Adipose tissue (tissue), 3 donors: ENCODE results near the gene MRPS2. TPM values are rescaled to one million over a fixed set of nuclear protein-coding genes. Genes with fewer than 3 reads are reported as not detected.
"Not testable (repeated sequence)": the region's sequence is repeated elsewhere in the genome, so short reads cannot be mapped to it uniquely, and the experiment has no call there.

ENCODE experiments used
- H3K27ac ChIP-seq: one replicate; pipeline ENCODE4 v1.5.1; 2013; ENCODE audit warnings: low read depth, low read length
- WGBS, 3 donors: extraction: QIAGEN DNeasy Blood & Tissue Kit; methylation state at CpG; one replicate each; pipeline ENCODE4 v1.1.7; 2013; 5-methylcytosine and 5-hydroxymethylcytosine counted together
- polyA plus RNA-seq, 3 donors: library from polyadenylated mRNA; stranded (reverse); fragments of 200-250 nt; gene quantifications; one replicate each; pipeline ENCODE4 v1.2.3, GENCODE V29; 2013
- donor health status: healthy with polysubstance abuse.
- donor health status: Bipolar disorder and iron deficiency.
- donor health status: healthy.

Gene MRPS2
- polyA plus RNA-seq, 3 donors: 29.2 to 62.3 (median 48.9) TPM

- H3K27ac ChIP-seq: no peak overlapping the region
- WGBS, 3 donors: 81 to 88% (median 87%) methylated on average over 23 of the region's 23 CpGs
These were observed 6.9 kb downstream of the MRPS2 start for GRCh38 chr9:135507104-135508035.

GRCh38 chr9:135508211-135508820 is 7.8 kb downstream of the MRPS2 start:
- no peak overlapping the region for H3K27ac ChIP-seq
- 81 to 92% (median 90%) methylated on average over 9 of the region's 9 CpGs for WGBS, 3 donors

DNA sequence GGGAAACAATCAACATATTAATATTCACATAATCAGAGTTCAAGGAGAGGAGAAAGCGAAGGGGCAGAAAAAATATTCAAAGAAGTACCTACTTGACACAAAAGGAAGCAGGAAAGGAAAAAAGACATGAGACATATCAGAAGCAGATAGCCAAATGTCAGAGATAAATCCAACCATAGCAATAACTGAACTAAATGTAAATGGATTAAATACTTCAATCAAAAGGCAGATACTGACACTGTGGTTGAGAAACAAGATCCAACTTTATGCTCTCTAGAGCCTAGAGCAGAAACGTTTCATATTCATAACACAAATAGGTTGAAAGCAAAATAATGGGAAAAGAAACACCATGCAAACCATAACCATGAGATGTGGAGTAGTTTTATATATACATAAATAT is 9.0 kb downstream of the MRPS2 start:
- no peak overlapping the region for H3K27ac ChIP-seq

GRCh38 chr9:135512241-135512603 is 11.7 kb downstream of the MRPS2 start:
- WGBS, 3 donors: 67 to 82% (median 79%) methylated on average over 10 of the region's 10 CpGs
- H3K27ac ChIP-seq: no peak overlapping the region

More for the DNA sequence above, 9.0 kb downstream of the MRPS2 start:
- 69 to 97% (median 87%) methylated on average over 2 of the region's 2 CpGs for WGBS, 3 donors

- H3K27ac ChIP-seq: no peak overlapping the region
- 55 to 58% (median 55%) methylated on average over 7 of the region's 7 CpGs for WGBS, 3 donors
These were observed 12.4 kb downstream of the MRPS2 start for GRCh38 chr9:135512904-135513303.

- 72 to 85% (median 83%) methylated on average over 18 to 19 of the region's 19 CpGs for WGBS, 3 donors
- H3K27ac ChIP-seq: no peak overlapping the region
These were observed 12.9 kb downstream of the MRPS2 start for GRCh38 chr9:135513351-135513846.

DNA sequence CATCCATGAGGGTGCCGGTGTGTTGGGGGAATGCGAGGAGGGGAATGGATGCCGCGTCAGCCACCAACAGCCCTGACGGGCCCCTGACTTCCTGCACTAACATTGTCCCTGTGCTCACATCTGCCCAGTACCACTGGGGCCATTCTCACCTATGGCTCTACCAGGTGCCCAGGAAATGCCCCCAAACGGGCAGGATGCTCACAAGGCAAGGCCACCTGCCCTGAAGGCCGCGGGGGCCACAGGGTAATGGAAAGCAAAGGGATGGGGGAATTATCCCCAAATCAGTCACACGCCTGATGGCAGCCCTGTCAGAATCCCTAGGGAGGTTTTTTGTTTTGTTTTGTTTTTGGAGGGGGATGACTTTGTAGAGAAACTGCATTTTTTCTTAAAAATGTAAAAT is 13.4 kb downstream of the MRPS2 start:
- WGBS, 3 donors: 82 to 85% (median 83%) methylated on average over 9 of the region's 9 CpGs
- not testable (repeated sequence) for H3K27ac ChIP-seq

GRCh38 chr9:135514342-135515082 is 14.0 kb downstream of the MRPS2 start:
- 69 to 88% (median 87%) methylated on average over 16 to 17 of the region's 17 CpGs for WGBS, 3 donors
- no peak overlapping the region for H3K27ac ChIP-seq

GRCh38 chr9:135515083-135515951 is 14.8 kb downstream of the MRPS2 start:
- WGBS, 3 donors: 74 to 92% (median 89%) methylated on average over 29 to 31 of the region's 31 CpGs
- no peak overlapping the region for H3K27ac ChIP-seq

- H3K27ac ChIP-seq: no peak overlapping the region
- WGBS, 3 donors: 55 to 61% (median 56%) methylated on average over 25 of the region's 25 CpGs
These were observed 15.8 kb downstream of the MRPS2 start for GRCh38 chr9:135516132-135516860.

- H3K27ac ChIP-seq: no peak overlapping the region
- WGBS, 3 donors: 85 to 93% (median 91%) methylated on average over 24 of the region's 24 CpGs
These were observed 16.9 kb downstream of the MRPS2 start for GRCh38 chr9:135517407-135517822.

DNA sequence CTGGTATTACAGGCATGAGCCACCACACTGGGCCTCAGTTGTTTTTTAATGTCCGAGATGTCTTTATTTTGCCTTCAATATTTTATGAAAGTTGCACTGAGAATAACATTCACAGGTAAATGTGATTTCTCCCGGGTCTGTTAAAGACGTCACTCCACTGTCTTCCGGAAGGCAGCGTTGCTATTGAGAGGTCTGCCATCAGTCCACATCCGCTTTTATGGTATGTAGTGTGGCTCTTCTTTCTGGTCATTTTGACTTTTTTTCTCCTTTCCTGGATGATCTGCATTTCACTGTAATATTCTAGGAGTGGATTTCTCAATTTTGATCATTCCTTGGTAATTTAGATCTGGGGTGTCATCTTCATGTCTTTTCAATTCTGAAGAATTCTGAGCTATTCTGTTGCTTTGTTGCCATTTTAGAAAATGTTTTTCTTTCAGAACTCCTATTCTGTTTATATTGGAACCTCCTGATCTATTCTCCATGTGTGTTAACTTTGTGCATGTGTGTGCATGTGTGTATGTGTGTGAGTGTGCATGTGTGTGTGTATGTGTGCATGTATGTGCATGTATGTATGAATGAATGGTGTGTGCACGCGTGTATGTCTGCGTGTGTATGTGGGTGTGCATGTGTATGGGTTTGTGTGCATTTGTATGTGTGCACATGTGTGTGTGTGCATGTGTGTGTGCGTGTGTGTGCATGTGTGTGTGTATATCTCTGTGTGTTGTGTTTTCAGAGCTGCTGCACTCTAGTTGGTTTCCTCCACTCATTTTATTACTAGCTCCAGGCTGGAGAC is 18.9 kb downstream of the MRPS2 start:
- H3K27ac ChIP-seq: no peak overlapping the region
- 82 to 94% (median 92%) methylated on average over 10 of the region's 10 CpGs for WGBS, 3 donors

GRCh38 chr9:135520916-135521607 is 20.6 kb downstream of the MRPS2 start, which contains the start of gene LCN1:
Gene LCN1 (plus strand): TSS chr9:135521440. CDS start chr9:135521498, 58 bp downstream.
- WGBS, 3 donors: 67 to 80% (median 78%) methylated on average over 18 of the region's 18 CpGs

GRCh38 chr9:135521608-135522095 is 21.2 kb downstream of the MRPS2 start:
- no peak overlapping the region for H3K27ac ChIP-seq
- 71 to 87% (median 85%) methylated on average over 8 to 11 of the region's 11 CpGs for WGBS, 3 donors

More at GRCh38 chr9:135520916-135521607, 20.6 kb downstream of the MRPS2 start, which contains the start of gene LCN1:
- no peak within 1 kb of the TSS for H3K27ac ChIP-seq

DNA sequence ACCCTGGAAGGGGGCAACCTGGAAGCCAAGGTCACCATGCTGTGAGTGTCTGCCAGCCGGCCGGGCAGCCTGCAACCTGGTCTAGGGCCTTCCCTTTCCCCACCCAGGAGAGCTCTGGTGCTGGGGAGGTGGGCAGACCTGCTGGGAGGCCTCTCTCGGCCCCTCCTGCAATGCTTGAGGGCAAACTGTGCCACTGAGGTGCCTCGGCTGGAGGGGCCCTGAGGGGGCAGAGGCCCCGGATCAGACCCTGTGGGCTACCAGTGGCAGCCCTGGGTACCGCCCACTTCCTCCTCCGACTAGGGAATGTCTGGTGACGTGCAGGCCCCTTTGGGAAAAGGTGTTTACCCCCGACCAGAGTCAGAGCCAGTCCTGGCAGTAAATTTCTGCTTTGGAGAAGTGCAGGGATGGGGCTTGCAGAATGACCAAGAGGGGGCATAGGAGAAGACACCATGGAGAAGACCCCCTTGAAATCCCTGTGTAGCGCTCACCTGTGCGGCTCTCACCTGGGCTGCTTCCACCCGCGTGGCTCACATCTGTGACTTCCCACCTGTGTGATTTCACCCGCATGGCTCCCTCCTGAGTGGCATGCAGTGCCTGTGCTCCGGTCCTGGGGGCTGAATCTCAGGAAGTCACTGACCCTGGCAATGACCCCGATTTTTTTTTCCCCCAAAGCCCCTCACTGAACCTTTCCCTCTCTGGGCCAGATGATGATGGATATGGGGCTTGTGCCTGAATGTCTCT is 21.8 kb downstream of the MRPS2 start:
- WGBS, 3 donors: 51 to 73% (median 71%) methylated on average over 16 of the region's 16 CpGs

More for the DNA sequence above, 21.8 kb downstream of the MRPS2 start:
- no peak overlapping the region for H3K27ac ChIP-seq
